ENCODE measurements around the gene GPR62.
"Not testable (repeated sequence)": the region's sequence is repeated elsewhere in the genome, so short reads cannot be mapped to it uniquely, and the experiment has no call there.

The GPR62 gene

GRCh38 chr3:51921081-51921578, 34.1 kb upstream of the GPR62 start:
- ATAC-seq (ENCODE audit: insufficient read depth, low read depth) = no peak
- H3K9me3 ChIP-seq (ENCODE audit: insufficient read depth, low read length, severe bottlenecking) = no peaks in the 10 kb centered on the region
- H2AFZ ChIP-seq (ENCODE audit: low read depth, low read length) = no peak overlapping the region
- no peak overlapping the region for H3K27ac ChIP-seq (ENCODE audit: low read length)
- no peak overlapping the region for H3K4me3 ChIP-seq (ENCODE audit: low read depth in 1 of 2, low read length in 2 of 2)
- H3K36me3 ChIP-seq (ENCODE audit: insufficient read depth, low read length) = no peaks in the 10 kb centered on the region
- no peaks in the 10 kb centered on the region for H3K4me1 ChIP-seq (ENCODE audit: insufficient read depth, low read length)
- no peaks in the 10 kb centered on the region for H3K79me2 ChIP-seq (ENCODE audit: insufficient read depth, low read length)
- no peak overlapping the region for H3K9ac ChIP-seq (ENCODE audit: low read depth, low read length)
- no peaks in the 10 kb centered on the region for H4K20me1 ChIP-seq (ENCODE audit: insufficient read depth, low read length)
- no peak overlapping the region for H3K4me2 ChIP-seq (ENCODE audit: insufficient read depth, low read length)
- no peaks in the 10 kb centered on the region for H3K27me3 ChIP-seq (ENCODE audit: insufficient read depth, low read length, poor library complexity)
- no peak for DNase-seq
- TF ChIP-seq CTCF (IDR thresholded peaks at IDR 0.05; ENCODE audit: borderline replicate concordance, extremely low read depth, low read length, poor library complexity, severe bottlenecking) (no peak), EZH2 (IDR thresholded peaks at IDR 0.05; ENCODE audit: borderline replicate concordance, low read depth, low read length, severe bottlenecking) (no peak)

GRCh38 chr3:51927061-51927977, 27.9 kb upstream of the GPR62 start:
- no peak overlapping the region for H3K9ac ChIP-seq (ENCODE audit: low read depth, low read length)

GRCh38 chr3:51928438-51928837, 26.7 kb upstream of the GPR62 start:
- H4K20me1 ChIP-seq (ENCODE audit: insufficient read depth, low read length) = peaks cover 9% of the 10 kb centered on the region; the same call in 1 of the 2 replicates
- H3K27ac ChIP-seq (ENCODE audit: low read length) = no peak overlapping the region
- DNase-seq (no peak), ATAC-seq (ENCODE audit: insufficient read depth, low read depth) (no peak)
- H3K4me2 ChIP-seq (ENCODE audit: insufficient read depth, low read length) = no peak overlapping the region
- peaks cover 6% of the 10 kb centered on the region for H3K36me3 ChIP-seq (ENCODE audit: insufficient read depth, low read length)
- no peaks in the 10 kb centered on the region for H3K4me1 ChIP-seq (ENCODE audit: insufficient read depth, low read length)
- TF ChIP-seq CTCF (IDR thresholded peaks at IDR 0.05; ENCODE audit: borderline replicate concordance, extremely low read depth, low read length, poor library complexity, severe bottlenecking) (no peak), EZH2 (IDR thresholded peaks at IDR 0.05; ENCODE audit: borderline replicate concordance, low read depth, low read length, severe bottlenecking) (no peak)
- H3K4me3 ChIP-seq (ENCODE audit: low read depth in 1 of 2, low read length in 2 of 2) = no peak overlapping the region
- no peak overlapping the region for H2AFZ ChIP-seq (ENCODE audit: low read depth, low read length)
- no peaks in the 10 kb centered on the region for H3K27me3 ChIP-seq (ENCODE audit: insufficient read depth, low read length, poor library complexity)
- no peak overlapping the region for H3K9ac ChIP-seq (ENCODE audit: low read depth, low read length)
- H3K79me2 ChIP-seq (ENCODE audit: insufficient read depth, low read length) = no peaks in the 10 kb centered on the region
- no peaks in the 10 kb centered on the region for H3K9me3 ChIP-seq (ENCODE audit: insufficient read depth, low read length, severe bottlenecking)

More at GRCh38 chr3:51927061-51927977, 27.9 kb upstream of the GPR62 start:
- H3K79me2 ChIP-seq (ENCODE audit: insufficient read depth, low read length) = no peaks in the 10 kb centered on the region
- TF ChIP-seq EZH2 (IDR thresholded peaks at IDR 0.05; ENCODE audit: borderline replicate concordance, low read depth, low read length, severe bottlenecking) = no peak
- no peak for TF ChIP-seq CTCF (IDR thresholded peaks at IDR 0.05; ENCODE audit: borderline replicate concordance, extremely low read depth, low read length, poor library complexity, severe bottlenecking)
- H3K27me3 ChIP-seq (ENCODE audit: insufficient read depth, low read length, poor library complexity) = no peaks in the 10 kb centered on the region
- no peak for ATAC-seq (ENCODE audit: insufficient read depth, low read depth)
- H3K27ac ChIP-seq (ENCODE audit: low read length) = no peak overlapping the region
- H3K9me3 ChIP-seq (ENCODE audit: insufficient read depth, low read length, severe bottlenecking) = no peaks in the 10 kb centered on the region
- DNase-seq = no peak
- no peak overlapping the region for H2AFZ ChIP-seq (ENCODE audit: low read depth, low read length)
- no peak overlapping the region for H3K4me3 ChIP-seq (ENCODE audit: low read depth in 1 of 2, low read length in 2 of 2)
- H3K4me2 ChIP-seq (ENCODE audit: insufficient read depth, low read length) = no peak overlapping the region
- no peaks in the 10 kb centered on the region for H3K36me3 ChIP-seq (ENCODE audit: insufficient read depth, low read length)
- H3K4me1 ChIP-seq (ENCODE audit: insufficient read depth, low read length) = no peaks in the 10 kb centered on the region
- H4K20me1 ChIP-seq (ENCODE audit: insufficient read depth, low read length) = peaks cover 4% of the 10 kb centered on the region; the same call in 1 of the 2 replicates

- Histone ChIP-seq H4K20me1 (ENCODE audit: insufficient read depth, low read length) (peaks cover 15% of the 10 kb centered on the region), H3K36me3 (ENCODE audit: insufficient read depth, low read length) (peaks cover 11% of the 10 kb centered on the region)
- not testable (repeated sequence) for H3K79me2 ChIP-seq (ENCODE audit: insufficient read depth, low read length); ATAC-seq (ENCODE audit: insufficient read depth, low read depth); DNase-seq; H3K4me3 ChIP-seq (ENCODE audit: low read depth in 1 of 2, low read length in 2 of 2); H3K9me3 ChIP-seq (ENCODE audit: insufficient read depth, low read length, severe bottlenecking); H3K4me2 ChIP-seq (ENCODE audit: insufficient read depth, low read length); H3K27ac ChIP-seq (ENCODE audit: low read length); H3K27me3 ChIP-seq (ENCODE audit: insufficient read depth, low read length, poor library complexity); H3K9ac ChIP-seq (ENCODE audit: low read depth, low read length); H2AFZ ChIP-seq (ENCODE audit: low read depth, low read length); H3K4me1 ChIP-seq (ENCODE audit: insufficient read depth, low read length)
Measured at GRCh38 chr3:51928981-51929380, 26.2 kb upstream of the GPR62 start.

Data from DND-41 (cell line).